ENCODE results near the gene RETREG3. TPM values are rescaled to one million over a fixed set of nuclear protein-coding genes. Genes with fewer than 3 reads are reported as not detected.

Gene RETREG3
- total RNA-seq, 6 experiments from 2014 or later, result 42.5 to 61.1 (median 48.9) TPM

DNA sequence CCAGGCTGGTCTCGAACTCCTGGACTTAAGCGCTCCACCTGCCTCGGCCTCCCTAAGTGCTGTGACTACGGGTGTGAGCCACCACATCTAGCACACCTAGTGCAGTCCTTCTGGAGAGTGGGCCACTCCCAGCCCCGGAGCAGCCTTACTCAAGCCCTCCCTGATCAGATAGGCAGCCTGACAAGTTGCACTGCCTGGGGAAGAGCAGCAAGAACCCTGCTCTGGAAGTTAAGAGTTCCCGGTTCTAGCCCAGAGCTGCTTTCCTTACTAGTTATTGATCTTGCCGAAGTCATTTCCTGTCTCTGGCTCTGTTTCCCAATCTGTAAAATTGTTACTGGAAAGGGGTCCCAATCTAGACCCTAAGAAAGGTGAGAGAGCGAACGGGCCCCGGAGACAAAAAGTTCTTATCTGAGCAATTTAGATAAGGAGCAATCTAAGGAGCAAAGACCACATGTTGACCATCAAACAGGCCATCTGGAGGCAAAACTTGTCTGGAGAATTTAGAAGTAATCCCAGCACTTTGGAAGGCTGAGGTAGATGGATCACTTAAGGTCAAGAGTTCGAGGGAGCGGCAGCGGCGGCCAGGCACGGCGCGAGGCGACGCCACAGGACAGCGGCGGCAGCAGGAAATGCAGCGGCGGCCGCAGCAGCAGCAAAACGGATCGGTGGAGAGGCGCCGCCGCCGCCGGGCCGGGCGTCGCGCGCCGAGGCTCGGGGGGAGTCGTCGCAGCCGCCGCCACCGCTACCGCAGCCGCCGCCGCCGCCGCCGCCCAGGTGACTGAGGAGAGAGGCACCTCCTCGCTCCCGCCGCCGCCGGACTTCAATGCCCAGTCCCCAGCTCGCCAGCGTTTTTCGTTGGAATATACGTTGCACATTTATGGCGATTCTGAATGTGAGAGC, 77.5 kb downstream of the RETREG3 start:
- Mint-ChIP-seq H3K9me3 (no peaks in the 10 kb centered on the region), H3K36me3 (ENCODE audit: low read depth) (no peaks in the 10 kb centered on the region), H3K27ac (peak overlapping the region; percentile 74), H3K4me3 (peak overlapping the region; percentile 79), H3K27me3 (ENCODE audit: insufficient read depth) (no peaks in the 10 kb centered on the region), H3K4me1 (ENCODE audit: low read depth) (peaks cover 36% of the 10 kb centered on the region)
- peak; percentile 37 for DNase-seq
- TF ChIP-seq CTCF (IDR thresholded peaks at IDR 0.05), result peak; percentile 68

GRCh38 chr17:42530952-42531454, 78.2 kb downstream of the RETREG3 start:
- H3K4me3 Mint-ChIP-seq, result no peak overlapping the region
- no peak for TF ChIP-seq CTCF (IDR thresholded peaks at IDR 0.05)
- peaks cover 42% of the 10 kb centered on the region for H3K4me1 Mint-ChIP-seq (ENCODE audit: low read depth)
- H3K36me3 Mint-ChIP-seq (ENCODE audit: low read depth), result no peaks in the 10 kb centered on the region
- H3K27ac Mint-ChIP-seq, result no peak overlapping the region
- no peak for DNase-seq
- no peaks in the 10 kb centered on the region for H3K27me3 Mint-ChIP-seq (ENCODE audit: insufficient read depth)
- H3K9me3 Mint-ChIP-seq, result no peaks in the 10 kb centered on the region

Other genes starting within 250 kb of the RETREG3 start
- gene STAT3, start 220.9 kb downstream of the RETREG3 start, total RNA-seq (2021; fragmentation: NEBNext Ultra II Directional; extraction: Animal tissue kit (Norgen Biotek cat#: 25700)), result 10 to 100 TPM; 65.3 to 74.5 (median 68.8) TPM
- gene CAVIN1, start 186.1 kb downstream of the RETREG3 start, total RNA-seq (2021; fragmentation: NEBNext Ultra II Directional; extraction: Animal tissue kit (Norgen Biotek cat#: 25700)), result 1,000 to 10,000 TPM; 1,059 to 1,221 (median 1,100) TPM
- 10 to 100 TPM; 29.6 to 56.7 (median 37.1) TPM for gene ATP6V0A1, start 150.5 kb downstream of the RETREG3 start, total RNA-seq (2021; fragmentation: NEBNext Ultra II Directional; extraction: Animal tissue kit (Norgen Biotek cat#: 25700))
- gene NAGLU, start 73.1 kb downstream of the RETREG3 start, total RNA-seq (2021; fragmentation: NEBNext Ultra II Directional; extraction: Animal tissue kit (Norgen Biotek cat#: 25700)), result 10 to 100 TPM; 38.7 to 43.1 (median 39.9) TPM
- gene HSD17B1, start 56.5 kb downstream of the RETREG3 start, total RNA-seq (2021; fragmentation: NEBNext Ultra II Directional; extraction: Animal tissue kit (Norgen Biotek cat#: 25700)), result 1 to 10 TPM in 4 of 6 experiments, under 1 TPM in 2; 0.66 to 1.5 (median 1.1) TPM
- 10 to 100 TPM; 64.6 to 77.6 (median 71.1) TPM for gene COASY, start 47.2 kb downstream of the RETREG3 start, total RNA-seq (2021; fragmentation: NEBNext Ultra II Directional; extraction: Animal tissue kit (Norgen Biotek cat#: 25700))
- gene MLX, start 42.3 kb downstream of the RETREG3 start, total RNA-seq (2021; fragmentation: NEBNext Ultra II Directional; extraction: Animal tissue kit (Norgen Biotek cat#: 25700)), result 10 to 100 TPM; 40.7 to 48.3 (median 47.0) TPM
- gene PSMC3IP, start 31.6 kb downstream of the RETREG3 start, total RNA-seq (2021; fragmentation: NEBNext Ultra II Directional; extraction: Animal tissue kit (Norgen Biotek cat#: 25700)), result 10 to 100 TPM in 5 of 6 experiments, 1 to 10 TPM in 1; 7.3 to 18.2 (median 16.0) TPM
- gene TUBG1, start 309 bp upstream of the RETREG3 start, total RNA-seq (2021; fragmentation: NEBNext Ultra II Directional; extraction: Animal tissue kit (Norgen Biotek cat#: 25700)), result 100 to 1,000 TPM in 5 of 6 experiments, 10 to 100 TPM in 1; 85.5 to 127 (median 112) TPM
- gene TUBG2, start 49.9 kb upstream of the RETREG3 start, total RNA-seq (2021; fragmentation: NEBNext Ultra II Directional; extraction: Animal tissue kit (Norgen Biotek cat#: 25700)), result 10 to 100 TPM; 15.2 to 17.3 (median 16.9) TPM
- 10 to 100 TPM; 16.4 to 22.4 (median 19.1) TPM for gene PLEKHH3, start 67.6 kb upstream of the RETREG3 start, total RNA-seq (2021; fragmentation: NEBNext Ultra II Directional; extraction: Animal tissue kit (Norgen Biotek cat#: 25700))
- 1 to 10 TPM; 1.7 to 2.9 (median 2.2) TPM for gene CCR10, start 72.5 kb upstream of the RETREG3 start, total RNA-seq (2021; fragmentation: NEBNext Ultra II Directional; extraction: Animal tissue kit (Norgen Biotek cat#: 25700))
- gene CNTNAP1, start 73.2 kb upstream of the RETREG3 start, total RNA-seq (2021; fragmentation: NEBNext Ultra II Directional; extraction: Animal tissue kit (Norgen Biotek cat#: 25700)), result 10 to 100 TPM; 26.0 to 43.7 (median 37.7) TPM
- gene EZH1, start 135.7 kb upstream of the RETREG3 start, total RNA-seq (2021; fragmentation: NEBNext Ultra II Directional; extraction: Animal tissue kit (Norgen Biotek cat#: 25700)), result 10 to 100 TPM; 18.3 to 21.2 (median 19.2) TPM
- gene RAMP2, start 151.9 kb upstream of the RETREG3 start, total RNA-seq (2021; fragmentation: NEBNext Ultra II Directional; extraction: Animal tissue kit (Norgen Biotek cat#: 25700)), result 1 to 10 TPM in 3 of 6 experiments, under 1 TPM in 3; 0.40 to 1.3 (median 0.80) TPM
- gene VPS25, start 164.1 kb upstream of the RETREG3 start, total RNA-seq (2021; fragmentation: NEBNext Ultra II Directional; extraction: Animal tissue kit (Norgen Biotek cat#: 25700)), result 10 to 100 TPM; 79.3 to 94.5 (median 90.5) TPM
- 10 to 100 TPM; 22.2 to 33.0 (median 24.3) TPM for gene WNK4, start 171.2 kb upstream of the RETREG3 start, total RNA-seq (2021; fragmentation: NEBNext Ultra II Directional; extraction: Animal tissue kit (Norgen Biotek cat#: 25700))
- 10 to 100 TPM; 52.8 to 67.3 (median 61.1) TPM for gene COA3, start 189.3 kb upstream of the RETREG3 start, total RNA-seq (2021; fragmentation: NEBNext Ultra II Directional; extraction: Animal tissue kit (Norgen Biotek cat#: 25700))
- gene CNTD1, start 189.5 kb upstream of the RETREG3 start, total RNA-seq (2021; fragmentation: NEBNext Ultra II Directional; extraction: Animal tissue kit (Norgen Biotek cat#: 25700)), result under 1 TPM in 1 of 6 experiments, not detected in 5; 0.19 TPM
- 100 to 1,000 TPM in 3 of 6 experiments, 10 to 100 TPM in 3; 95.6 to 113 (median 99.9) TPM for gene BECN1, start 214.9 kb upstream of the RETREG3 start, total RNA-seq (2021; fragmentation: NEBNext Ultra II Directional; extraction: Animal tissue kit (Norgen Biotek cat#: 25700))
- 100 to 1,000 TPM; 153 to 184 (median 162) TPM for gene PSME3, start 224.0 kb upstream of the RETREG3 start, total RNA-seq (2021; fragmentation: NEBNext Ultra II Directional; extraction: Animal tissue kit (Norgen Biotek cat#: 25700))
- under 1 TPM; 0.20 to 0.78 (median 0.41) TPM for gene AOC2, start 235.2 kb upstream of the RETREG3 start, total RNA-seq (2021; fragmentation: NEBNext Ultra II Directional; extraction: Animal tissue kit (Norgen Biotek cat#: 25700))
- under 1 TPM in 4 of 6 experiments, not detected in 2; 0.05 to 0.14 (median 0.06) TPM for gene AOC3, start 241.8 kb upstream of the RETREG3 start, total RNA-seq (2021; fragmentation: NEBNext Ultra II Directional; extraction: Animal tissue kit (Norgen Biotek cat#: 25700))

All from HFFc6 (cell line).